HEK293 (cell line): Measurements from ENCODE around the gene EML1.

Experiments used
- CTCF ChIA-PET: fragments of 350-600 bp; formaldehyde crosslinking; extraction: SDS; loops from one replicate; lab custom pipeline; 2021; ENCODE audit warnings: antibody characterized with exemption; lab: Yijun Ruan, JAX
- POLR2A ChIA-PET: fragments of 300-600 bp; formaldehyde crosslinking; extraction: SDS; loops from one replicate; lab custom pipeline; 2020; ENCODE audit warnings: antibody characterized with exemption, inconsistent platforms; lab: Yijun Ruan, JAX
- H3K27ac ChIP-seq: fragments of 200-500 bp; sonication (Bioruptor generic); 2 replicates; pipeline ENCODE4 v1.5.1; 2014; ENCODE audit warnings: low read depth, low read length, control low read depth, inconsistent platforms; ENCODE audit errors: extremely low read depth
- H3K36me3 ChIP-seq, 2 experiments: fragments of 200-500 bp in 1 of 2; sonication (Bioruptor generic) in 1 of 2; 1 replicate in 1 of 2; 2 replicates in 1 of 2; pipeline ENCODE4 v1.5.1; 2014 to 2017; ENCODE audit warnings: inconsistent platforms in 2 of 2, low read length in 2 of 2; ENCODE audit not compliant: control insufficient read depth in 2 of 2, insufficient read depth in 1 of 2
- H3K4me1 ChIP-seq: fragments of 200-500 bp; sonication (Bioruptor generic); 2 replicates; pipeline ENCODE4 v1.5.1; 2014; ENCODE audit warnings: mild to moderate bottlenecking, low read length, inconsistent platforms; ENCODE audit not compliant: control insufficient read depth, insufficient read depth
- H3K4me3 ChIP-seq: 2 replicates; pipeline ENCODE4 v1.5.1; 2011; ENCODE audit warnings: low read depth, mild to moderate bottlenecking, control low read depth, low read length, moderate library complexity
- H3K9me3 ChIP-seq: fragments of 200-500 bp; sonication (Bioruptor generic); 2 replicates; pipeline ENCODE4 v1.5.1; 2014; ENCODE audit warnings: low read depth, low read length, inconsistent platforms; ENCODE audit not compliant: control insufficient read depth, insufficient read depth
- AEBP2 ChIP-seq: fragments of 450-650 bp; formaldehyde crosslinking; IDR thresholded peaks from 2 replicates; pipeline ENCODE4 v1.5.1; 2016; ENCODE audit warnings: missing biosample characterization, missing genetic modification characterization, borderline replicate concordance
- BCL11B ChIP-seq: fragments of 450-650 bp; formaldehyde crosslinking; IDR thresholded peaks from 2 replicates; pipeline ENCODE4 v1.5.1; 2016; ENCODE audit warnings: low read depth, missing biosample characterization, missing genetic modification characterization
- CTCF ChIP-seq: fragments of 450-650 bp; formaldehyde crosslinking; IDR thresholded peaks from 2 replicates; pipeline ENCODE4 v1.5.1; 2016; ENCODE audit warnings: missing biosample characterization, missing genetic modification characterization
- GLI2 ChIP-seq: fragments of 450-650 bp; formaldehyde crosslinking; IDR thresholded peaks from 2 replicates; pipeline ENCODE4; 2017; ENCODE audit warnings: missing biosample characterization, missing genetic modification characterization, low read depth, borderline replicate concordance
- KLF16 ChIP-seq: fragments of 450-650 bp; formaldehyde crosslinking; IDR thresholded peaks from 2 replicates; pipeline ENCODE4 v1.5.1; 2017; ENCODE audit warnings: missing biosample characterization, missing genetic modification characterization
- PBX3 ChIP-seq: sonication (generic); formaldehyde crosslinking; IDR thresholded peaks from 2 replicates; pipeline ENCODE4 v1.8.1; 2022; ENCODE audit warnings: mild to moderate bottlenecking, moderate library complexity, missing genetic modification reagents
- PRDM10 ChIP-seq: fragments of 450-650 bp; formaldehyde crosslinking; IDR thresholded peaks from 2 replicates; pipeline ENCODE4 v1.5.1; 2016; ENCODE audit warnings: missing biosample characterization, missing genetic modification characterization
- TSHZ1 ChIP-seq: fragments of 450-650 bp; formaldehyde crosslinking; IDR thresholded peaks from 2 replicates; pipeline ENCODE4 v1.5.1; 2016; ENCODE audit warnings: missing biosample characterization, missing genetic modification characterization, borderline replicate concordance
- ZEB2 ChIP-seq: fragments of 450-650 bp; formaldehyde crosslinking; IDR thresholded peaks from 2 replicates; pipeline ENCODE4 v1.5.1; 2016; ENCODE audit warnings: missing biosample characterization, missing genetic modification characterization
- ZNF133 ChIP-seq: fragments of 450-650 bp; formaldehyde crosslinking; IDR thresholded peaks from 2 replicates; pipeline ENCODE4 v1.5.1; 2016; ENCODE audit warnings: missing biosample characterization, missing genetic modification characterization
- ZNF16 ChIP-seq: fragments of 450-650 bp; formaldehyde crosslinking; IDR thresholded peaks from 2 replicates; pipeline ENCODE4 v1.5.1; 2016; ENCODE audit warnings: low read depth, missing biosample characterization, missing genetic modification characterization
- ZNF184 ChIP-seq: fragments of 450-650 bp; IDR thresholded peaks from 2 replicates; pipeline ENCODE4 v1.5.1; 2018; ENCODE audit warnings: missing biosample characterization, mild to moderate bottlenecking, missing genetic modification characterization
- ZNF223 ChIP-seq: fragments of 450-650 bp; formaldehyde crosslinking; IDR thresholded peaks from 2 replicates; pipeline ENCODE4 v1.5.1; 2016; ENCODE audit warnings: missing biosample characterization, missing genetic modification characterization
- ZNF311 ChIP-seq: fragments of 450-650 bp; formaldehyde crosslinking; IDR thresholded peaks from 2 replicates; pipeline ENCODE4 v1.5.1; 2017; ENCODE audit warnings: missing biosample characterization, missing genetic modification characterization, borderline replicate concordance
- ZNF473 ChIP-seq: fragments of 450-650 bp; formaldehyde crosslinking; IDR thresholded peaks from 2 replicates; pipeline ENCODE4 v1.5.1; 2017; ENCODE audit warnings: missing biosample characterization, missing genetic modification characterization
- ZNF521 ChIP-seq: fragments of 450-650 bp; formaldehyde crosslinking; IDR thresholded peaks from 2 replicates; pipeline ENCODE4 v1.5.1; 2017; ENCODE audit warnings: missing biosample characterization, mild to moderate bottlenecking, missing genetic modification characterization
- ZNF548 ChIP-seq: fragments of 450-650 bp; formaldehyde crosslinking; IDR thresholded peaks from 2 replicates; pipeline ENCODE4 v1.5.1; 2016; ENCODE audit warnings: missing biosample characterization, missing genetic modification characterization

Gene EML1

GRCh38 chr14:99807413-99808153, 14.4 kb downstream of the EML1 start (continued):
- TF ChIP-seq ZNF548 (tag by site-specific recombination), result no peak
- TF ChIP-seq BCL11B (tag by site-specific recombination), result no peak
- TF ChIP-seq ZEB2 (tag by site-specific recombination), result no peak
- TF ChIP-seq ZNF521 (tag by site-specific recombination), result no peak

GRCh38 chr14:99808154-99808505, 14.9 kb downstream of the EML1 start:
- ChIA-PET POLR2A (no interaction called here), CTCF (interaction anchor here (0.6 to 2.3 kb wide), 4 partner anchors 9 to 12 kb away, joined by 3 to 9 read pairs (median 8); no protein-coding TSS in a partner anchor)
- TF ChIP-seq ZNF223 (tag by site-specific recombination) (no peak), AEBP2 (no peak), ZNF473 (tag by site-specific recombination) (no peak), ZNF311 (tag by site-specific recombination) (no peak), ZNF184 (tag by site-specific recombination) (no peak), ZNF16 (tag by site-specific recombination) (no peak)
- no peak overlapping the region for H3K4me3 ChIP-seq
- peaks cover 24% of the 10 kb centered on the region for H3K4me1 ChIP-seq
- H3K9me3 ChIP-seq, result no peaks in the 10 kb centered on the region
- H3K36me3 ChIP-seq, result no peaks in the 10 kb centered on the region
- H3K27ac ChIP-seq, result no peak overlapping the region

- H3K4me3 ChIP-seq, result no peak overlapping the region
- H3K36me3 ChIP-seq, result no peaks in the 10 kb centered on the region
- CTCF ChIA-PET, result interaction anchor here (0.6 to 2.3 kb wide), 5 partner anchors 8 to 16 kb away, joined by 3 to 9 read pairs (median 8); partner anchors contain the start of gene EML1
- no peak overlapping the region for H3K27ac ChIP-seq
- H3K9me3 ChIP-seq, result no peaks in the 10 kb centered on the region
- TF ChIP-seq KLF16 (tag by site-specific recombination), result no peak
- POLR2A ChIA-PET, result no interaction called here
- H3K4me1 ChIP-seq, result peaks cover 20% of the 10 kb centered on the region
Observed at GRCh38 chr14:99808515-99808914, 15.3 kb downstream of the EML1 start.

- ChIA-PET CTCF (interaction anchor here (1.0 to 2.3 kb wide), 3 partner anchors 11 to 79 kb away, joined by 3 to 9 read pairs (median 5); partner anchors contain the start of gene EML1), POLR2A (no interaction called here)
- no peaks in the 10 kb centered on the region for H3K36me3 ChIP-seq
- peaks cover 13% of the 10 kb centered on the region for H3K4me1 ChIP-seq
- no peak overlapping the region for H3K27ac ChIP-seq
- no peak overlapping the region for H3K4me3 ChIP-seq
- no peaks in the 10 kb centered on the region for H3K9me3 ChIP-seq
- TF ChIP-seq PRDM10 (tag by site-specific recombination), result no peak
- TF ChIP-seq TSHZ1, result no peak
- no peak for TF ChIP-seq GLI2
- TF ChIP-seq PBX3 (CRISPR knock-in tag), result no peak
- no peak for TF ChIP-seq ZNF133 (tag by site-specific recombination)
- TF ChIP-seq CTCF (tag by site-specific recombination), result no peak
Observed at GRCh38 chr14:99809360-99809759, 16.1 kb downstream of the EML1 start.
